Subcutaneous abdominal adipose tissue (tissue), 5 donors: Measurements from ENCODE around the gene MED20.
A peak's percentile ranks its signal among the peaks of the same experiment; 100 is the strongest.

ENCODE experiments used
- H3K27ac ChIP-seq: one replicate; pipeline ENCODE4 v1.7.0; 2013; ENCODE audit warnings: low read depth, mild to moderate bottlenecking, inconsistent platforms, low read length, moderate library complexity
- H3K27me3 ChIP-seq, 5 donors: one replicate each; pipeline ENCODE4 v1.7.0; 2013; ENCODE audit warnings: low read length in 5 of 5, inconsistent platforms in 1 of 5; ENCODE audit not compliant: control insufficient read depth in 5 of 5, insufficient read depth in 4 of 5
- H3K36me3 ChIP-seq, 5 donors: one replicate each; pipeline ENCODE4 v1.7.0; 2013; ENCODE audit warnings: low read length in 5 of 5; ENCODE audit not compliant: control insufficient read depth in 5 of 5, insufficient read depth in 5 of 5
- H3K4me1 ChIP-seq, 5 donors: one replicate each; pipeline ENCODE4 v1.7.0; 2013; ENCODE audit warnings: low read length in 5 of 5, mild to moderate bottlenecking in 3 of 5, moderate library complexity in 1 of 5; ENCODE audit not compliant: control insufficient read depth in 5 of 5, insufficient read depth in 5 of 5
- H3K4me3 ChIP-seq, 5 donors: one replicate each; pipeline ENCODE4 v1.7.0; 2013; ENCODE audit warnings: low read length in 5 of 5, low read depth in 1 of 5
- H3K9ac ChIP-seq, 5 donors: one replicate each; pipeline ENCODE4 v1.7.0; 2013; ENCODE audit warnings: low read length in 5 of 5, mild to moderate bottlenecking in 4 of 5, moderate library complexity in 3 of 5
- H3K9me3 ChIP-seq, 5 donors: one replicate each; pipeline ENCODE4 v1.7.0; 2013; ENCODE audit warnings: low read length in 5 of 5; ENCODE audit not compliant: control insufficient read depth in 5 of 5
- donor health status: healthy.
- donor health status: healthy.
- donor health status: healthy.
- donor health status: healthy.
- donor health status: healthy.

MED20 gene

DNA sequence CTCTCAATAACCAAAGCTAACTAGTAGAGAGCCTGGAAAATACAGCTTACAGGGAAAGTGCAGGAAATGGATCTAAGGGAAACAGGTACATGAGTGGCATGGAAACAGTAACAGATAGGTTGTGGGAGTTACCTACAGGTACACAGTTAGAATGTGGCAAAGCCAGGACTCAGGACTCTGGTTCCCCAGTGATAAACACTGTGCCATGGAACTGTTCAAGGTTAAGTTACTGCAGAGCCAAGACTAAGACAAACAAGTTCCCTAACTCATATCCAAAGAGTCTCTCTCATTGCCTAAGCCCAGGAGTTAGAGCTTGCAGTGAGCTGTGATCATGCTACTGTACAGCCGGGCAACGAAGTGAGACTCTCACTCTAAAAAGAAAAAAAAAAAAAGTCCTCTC lies 6.6 kb downstream of the MED20 start:
- Histone ChIP-seq H3K9me3 (no peaks in the 10 kb centered on the region), H3K27me3 (no peaks in the 10 kb centered on the region), H3K27ac (no peak overlapping the region), H3K4me1 (peaks cover 0 to 14% (median 10%) of the 10 kb centered on the region in 5 donors), H3K36me3 (peaks cover 5 to 55% (median 32%) of the 10 kb centered on the region in 5 donors), H3K4me3 (no peak overlapping the region), H3K9ac (no peak overlapping the region)

DNA sequence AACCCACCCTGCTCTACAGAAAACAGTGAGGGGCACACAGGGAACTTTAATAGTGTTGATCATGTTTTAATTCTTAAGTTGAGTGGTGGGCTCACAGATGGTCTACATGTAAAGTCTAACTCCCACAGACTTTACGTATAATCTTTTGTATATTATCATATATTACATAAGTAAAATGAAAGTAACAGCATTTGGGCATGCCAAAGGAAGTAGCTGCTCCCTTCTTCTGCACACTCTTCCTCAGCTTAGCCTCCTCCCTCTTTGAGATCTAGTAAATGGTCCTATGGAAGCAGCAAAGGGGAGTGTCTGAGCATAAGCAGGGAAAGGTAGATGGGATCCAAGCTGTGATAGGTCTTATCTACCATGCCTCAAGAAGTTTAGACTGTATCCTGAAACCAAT lies 11.2 kb downstream of the MED20 start:
- Histone ChIP-seq H3K9me3 (no peaks in the 10 kb centered on the region), H3K36me3 (peaks cover 28 to 81% (median 63%) of the 10 kb centered on the region in 5 donors), H3K27me3 (no peaks in the 10 kb centered on the region), H3K4me1 (no peaks in the 10 kb centered on the region), H3K4me3 (no peak overlapping the region), H3K27ac (no peak overlapping the region), H3K9ac (no peak overlapping the region)

DNA sequence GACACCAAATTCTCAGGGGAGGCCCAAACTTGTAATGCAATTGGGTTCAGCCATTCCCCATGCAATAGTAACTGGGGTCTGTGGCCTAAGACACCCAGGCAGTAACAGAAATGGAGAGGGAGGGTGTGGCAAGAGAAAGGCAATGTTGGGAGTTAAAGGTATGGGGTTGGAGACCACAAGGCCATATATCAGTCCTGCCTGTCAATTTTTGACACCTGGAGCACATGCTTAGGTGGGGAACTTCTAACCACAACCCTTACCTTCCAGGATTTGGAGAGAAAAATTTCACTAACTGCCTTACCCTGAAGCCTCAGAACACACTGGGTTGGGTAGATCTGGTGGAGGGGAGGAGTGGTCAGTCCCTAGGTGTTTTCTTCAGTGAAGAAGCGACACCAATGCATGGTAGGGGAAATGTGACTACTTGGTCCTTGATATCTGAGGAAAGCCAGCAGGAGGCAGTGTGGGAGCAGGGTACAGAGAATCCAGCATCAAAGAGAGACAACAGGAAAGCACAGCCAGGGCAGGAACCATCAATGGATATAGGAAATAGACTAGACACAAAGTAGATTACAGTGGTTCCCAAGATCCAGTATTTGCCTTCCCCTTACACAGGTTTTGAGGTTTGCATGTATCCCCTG lies 18.9 kb downstream of the MED20 start:
- H3K4me1 ChIP-seq = no peaks in the 10 kb centered on the region
- no peak overlapping the region for H3K9ac ChIP-seq
- H3K4me3 ChIP-seq = no peak overlapping the region
- no peaks in the 10 kb centered on the region for H3K9me3 ChIP-seq
- peaks cover 23 to 43% (median 29%) of the 10 kb centered on the region in 5 donors for H3K36me3 ChIP-seq
- H3K27ac ChIP-seq = no peak overlapping the region
- no peaks in the 10 kb centered on the region for H3K27me3 ChIP-seq

DNA sequence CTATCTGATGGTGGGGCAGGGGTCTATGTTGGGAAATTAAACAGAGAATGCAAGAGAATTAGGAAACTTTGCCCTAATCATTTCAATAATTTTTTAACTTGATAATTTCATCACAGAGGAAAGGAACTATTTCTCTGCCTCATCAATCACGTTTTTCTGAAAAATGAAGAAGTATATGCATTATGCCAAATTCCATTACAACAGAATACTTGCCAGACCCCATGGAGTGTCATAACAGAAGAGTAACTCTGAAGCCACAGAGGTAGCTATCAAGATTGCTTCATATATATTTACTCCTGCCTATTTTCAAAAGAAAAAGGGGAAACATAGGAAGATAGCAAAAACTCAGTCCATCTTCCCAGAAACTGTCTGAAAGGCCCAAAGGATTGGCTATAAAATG lies 20.1 kb downstream of the MED20 start:
- Histone ChIP-seq H3K4me3 (no peak overlapping the region), H3K9me3 (no peaks in the 10 kb centered on the region), H3K4me1 (peaks cover 5 to 9% (median 6%) of the 10 kb centered on the region in 5 donors), H3K36me3 (peaks cover 11 to 32% (median 17%) of the 10 kb centered on the region in 5 donors), H3K27ac (no peak overlapping the region), H3K9ac (no peak overlapping the region), H3K27me3 (no peaks in the 10 kb centered on the region)

DNA sequence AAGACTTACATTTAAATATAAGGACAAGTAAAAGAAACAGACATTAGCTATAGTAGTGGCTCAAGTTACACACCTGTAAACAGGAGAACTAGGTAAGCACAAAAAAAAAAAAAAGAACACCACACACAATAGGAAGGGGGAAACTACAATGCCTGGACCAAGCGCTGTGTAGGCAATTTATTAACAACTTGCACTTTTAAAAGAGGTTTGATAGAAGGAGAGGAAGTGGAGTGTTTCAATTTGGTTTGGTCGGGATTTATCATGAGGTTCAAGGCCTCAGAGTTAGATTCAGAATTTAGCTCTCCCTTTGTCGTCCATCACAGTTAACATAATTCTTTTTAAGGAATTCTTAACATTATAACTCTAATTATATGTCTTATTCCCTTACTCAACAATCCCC lies 24.7 kb downstream of the MED20 start:
- Histone ChIP-seq H3K27ac (peak overlapping the region; percentile 92), H3K27me3 (no peaks in the 10 kb centered on the region), H3K4me1 (peaks cover 5 to 26% (median 25%) of the 10 kb centered on the region in 5 donors), H3K4me3 (peak overlapping the region; percentile 78 to 86 (median 83)), H3K36me3 (peaks cover 0 to 6% (median 3%) of the 10 kb centered on the region in 5 donors), H3K9ac (peak overlapping the region; percentile 73 to 94 (median 85)), H3K9me3 (no peaks in the 10 kb centered on the region)

GRCh38 chr6:41895300-41896233 lies 25.4 kb downstream of the MED20 start, which contains the start of gene USP49:
Gene USP49 (minus strand): TSS chr6:41895375. CDS start chr6:41806983, 88,392 bp downstream.
- Histone ChIP-seq H3K27me3 (no peaks in the 10 kb centered on the region), H3K9me3 (no peaks in the 10 kb centered on the region), H3K36me3 (peaks cover 0 to 6% (median 0%) of the 10 kb centered on the region in 5 donors), H3K4me3 (peak within 1 kb of the TSS; percentile 78 to 89 (median 83)), H3K9ac (peak within 1 kb of the TSS; percentile 73 to 94 (median 89)), H3K4me1 (peaks cover 5 to 26% (median 25%) of the 10 kb centered on the region in 5 donors), H3K27ac (peak within 1 kb of the TSS; percentile 92)

DNA sequence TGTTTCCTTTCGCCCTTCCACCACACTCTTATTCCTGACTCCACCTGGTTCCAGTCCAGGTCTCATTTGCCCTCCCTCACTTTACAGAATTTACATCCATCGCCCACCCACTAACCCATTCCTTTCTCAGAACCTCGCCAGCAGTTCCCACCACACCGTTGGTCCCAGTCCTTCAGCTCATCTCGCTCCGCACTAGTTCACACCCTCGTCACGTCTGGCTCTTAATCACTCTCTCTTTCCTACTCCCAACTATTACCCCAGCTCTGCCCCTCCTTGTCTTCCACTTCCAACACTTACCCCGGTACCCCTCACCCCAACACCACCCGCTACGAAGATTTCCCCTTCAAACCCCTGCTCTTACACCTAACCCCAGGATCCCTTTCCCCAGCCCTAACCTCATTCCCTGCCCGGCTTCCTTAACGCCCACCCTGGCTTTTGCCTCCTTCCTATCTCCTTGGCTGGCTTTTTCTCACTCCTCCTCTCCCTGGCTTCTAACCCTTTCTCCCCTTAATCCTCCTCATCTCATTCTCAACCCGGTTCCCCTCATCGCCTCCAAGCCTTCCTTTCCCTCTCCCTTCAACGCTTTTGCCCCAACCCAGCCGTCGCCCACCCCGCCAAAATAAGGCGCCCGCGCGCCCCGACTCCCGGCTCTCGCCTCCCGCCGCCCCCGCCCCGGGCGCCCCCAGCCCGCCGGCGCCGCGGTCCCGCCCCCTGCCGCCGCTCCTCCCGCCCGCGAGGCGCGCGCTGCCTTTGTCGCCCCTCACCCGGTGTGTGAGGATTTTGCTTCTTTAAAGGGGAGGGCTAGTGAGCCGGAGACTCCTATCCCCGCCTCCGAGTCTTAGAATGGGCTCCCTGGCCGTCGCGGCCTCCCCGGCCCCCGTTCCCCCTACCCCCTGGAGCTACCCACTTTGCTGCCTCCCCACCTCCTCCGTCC lies 26.3 kb downstream of the MED20 start:
- Histone ChIP-seq H3K9me3 (no peaks in the 10 kb centered on the region), H3K27ac (no peak overlapping the region), H3K36me3 (no peaks in the 10 kb centered on the region), H3K27me3 (no peaks in the 10 kb centered on the region), H3K9ac (peak overlapping the region; percentile 4 to 90 (median 75)), H3K4me3 (peak overlapping the region; percentile 71 to 89 (median 83)), H3K4me1 (peaks cover 5 to 26% (median 25%) of the 10 kb centered on the region in 5 donors)

DNA sequence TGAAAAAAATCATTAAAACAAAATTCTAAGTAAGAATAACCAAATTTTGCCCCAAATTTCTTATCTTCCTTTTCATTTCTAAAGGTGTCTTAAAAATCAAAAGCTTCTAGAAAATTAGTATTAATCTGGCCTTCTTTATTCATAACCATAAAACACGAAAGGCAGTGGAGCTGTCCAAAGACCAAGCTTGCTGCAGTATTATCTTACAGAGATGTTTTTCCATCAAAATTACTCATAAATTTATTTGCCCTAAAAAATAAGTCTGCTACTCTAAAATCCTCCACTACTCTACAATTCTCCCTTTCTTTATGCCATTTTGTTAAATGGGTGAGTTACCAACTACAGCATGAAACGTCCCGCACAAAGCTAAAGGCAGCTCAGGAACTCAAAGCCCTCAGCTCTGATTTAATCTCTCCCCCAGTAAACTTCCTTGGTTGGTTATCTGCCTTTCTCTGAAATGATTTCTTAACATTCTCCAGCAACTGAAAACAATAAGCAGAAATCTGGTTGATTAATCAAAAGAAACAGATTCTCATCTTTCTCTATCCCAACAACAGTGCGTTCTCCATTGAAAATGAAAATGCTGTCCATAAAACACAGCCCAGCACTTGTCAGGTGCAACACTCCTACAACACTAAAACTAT lies 27.9 kb downstream of the MED20 start:
- no peak overlapping the region for H3K9ac ChIP-seq

DNA sequence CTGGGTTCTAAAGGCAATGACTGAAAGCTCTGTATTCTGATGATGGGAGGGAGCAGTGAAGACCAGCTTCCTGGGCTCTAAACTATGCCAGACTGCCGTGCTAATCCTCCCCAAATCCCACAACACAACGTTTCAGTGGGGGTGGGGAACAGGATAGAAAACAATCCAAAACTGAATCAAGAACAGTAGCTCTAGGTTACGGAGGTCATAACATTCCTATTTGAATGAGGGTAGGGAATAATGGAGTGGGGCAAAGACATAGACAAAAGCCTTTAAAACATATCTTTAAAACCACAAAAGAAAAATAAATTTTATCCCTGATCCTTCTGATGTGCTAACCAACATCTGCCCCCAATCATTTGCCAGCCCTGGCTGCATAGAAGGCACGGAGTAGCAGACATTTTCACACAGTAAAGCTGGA lies 33.6 kb downstream of the MED20 start:
- Histone ChIP-seq H3K27me3 (no peaks in the 10 kb centered on the region), H3K27ac (no peak overlapping the region), H3K4me1 (no peaks in the 10 kb centered on the region)

More for the DNA sequence above, 27.9 kb downstream of the MED20 start:
- Histone ChIP-seq H3K36me3 (no peaks in the 10 kb centered on the region), H3K27me3 (no peaks in the 10 kb centered on the region), H3K4me3 (no peak overlapping the region), H3K9me3 (no peaks in the 10 kb centered on the region), H3K27ac (no peak overlapping the region), H3K4me1 (peaks cover 5 to 26% (median 25%) of the 10 kb centered on the region in 5 donors)

More for the DNA sequence above, 33.6 kb downstream of the MED20 start:
- H3K9me3 ChIP-seq = no peaks in the 10 kb centered on the region
- H3K4me3 ChIP-seq = no peak overlapping the region
- H3K36me3 ChIP-seq = no peaks in the 10 kb centered on the region
- no peak overlapping the region for H3K9ac ChIP-seq
